GM12878 (cell line): Measurements from ENCODE around the gene CD55. TPM values are rescaled to one million over a fixed set of nuclear protein-coding genes. Genes with fewer than 3 reads are reported as not detected.

Experiments used
- CUX1 ChIP-seq: IDR thresholded peaks from 2 replicates; pipeline ENCODE4 v1.6.1; 2012; ENCODE audit warnings: improper control_type of control experiment, low read depth, low read length; ENCODE audit not compliant: insufficient replicate concordance
- NFXL1 ChIP-seq: fragments of 450-650 bp; IDR thresholded peaks from 2 replicates; pipeline ENCODE4 v1.6.1; 2017; ENCODE audit warnings: antibody characterized with exemption, mild to moderate bottlenecking, borderline replicate concordance
- NFYB ChIP-seq: IDR thresholded peaks from 2 replicates; pipeline ENCODE4 v1.6.1; 2011; ENCODE audit warnings: low read depth, mild to moderate bottlenecking, low read length, improper control_type of control experiment, moderate library complexity; ENCODE audit not compliant: insufficient read depth
- PAX8 ChIP-seq: fragments of 450-650 bp; IDR thresholded peaks from 2 replicates; pipeline ENCODE4 v1.6.1; 2017; ENCODE audit warnings: mild to moderate bottlenecking, moderate library complexity
- TARDBP ChIP-seq: IDR thresholded peaks from 2 replicates; pipeline ENCODE4 v1.6.1; 2016; ENCODE audit warnings: borderline replicate concordance
- ZNF24 ChIP-seq: fragments of 450-650 bp; IDR thresholded peaks from 2 replicates; pipeline ENCODE4 v1.6.1; 2017; ENCODE audit warnings: antibody characterized with exemption, mild to moderate bottlenecking
- polyA plus RNA-seq, 11 experiments: library from polyadenylated mRNA; depleted of rRNA in 4 of 11; unstranded in 6 of 11; stranded (reverse) in 5 of 11; fragments of >200 nt; fragmentation: Nextera tagmentation in 4 of 11; fragmentation: Illumina TruSeq in 1 of 11; extraction: Ambion mirVana in 4 of 11; extraction: Trizol in 1 of 11; gene quantifications; 1 replicate in 1 of 11; 2 replicates in 10 of 11; pipeline versions ENCODE4 v1.2.1 to v1.2.3, GENCODE V29; 2011 to 2016; ENCODE audit warnings: inconsistent platforms in 2 of 11, missing spikeins in 2 of 11, low read depth in 1 of 11
- total RNA-seq, 4 experiments: library from RNA; depleted of rRNA in 3 of 4; stranded (reverse); fragments of >200 nt in 3 of 4; fragmentation: Illumina TruSeq in 1 of 4; extraction: Trizol in 1 of 4; gene quantifications; 2 replicates each; pipeline versions ENCODE4 v1.2.1 to v1.2.3, GENCODE V29; 2013 to 2021

CD55 gene
- total and polyA plus RNA-seq, 10 of the 15 experiments (the other 5 are each of a cell fraction or from before 2014, with no cell fraction given) = 5.2 to 46.5 (median 15.1) TPM

DNA sequence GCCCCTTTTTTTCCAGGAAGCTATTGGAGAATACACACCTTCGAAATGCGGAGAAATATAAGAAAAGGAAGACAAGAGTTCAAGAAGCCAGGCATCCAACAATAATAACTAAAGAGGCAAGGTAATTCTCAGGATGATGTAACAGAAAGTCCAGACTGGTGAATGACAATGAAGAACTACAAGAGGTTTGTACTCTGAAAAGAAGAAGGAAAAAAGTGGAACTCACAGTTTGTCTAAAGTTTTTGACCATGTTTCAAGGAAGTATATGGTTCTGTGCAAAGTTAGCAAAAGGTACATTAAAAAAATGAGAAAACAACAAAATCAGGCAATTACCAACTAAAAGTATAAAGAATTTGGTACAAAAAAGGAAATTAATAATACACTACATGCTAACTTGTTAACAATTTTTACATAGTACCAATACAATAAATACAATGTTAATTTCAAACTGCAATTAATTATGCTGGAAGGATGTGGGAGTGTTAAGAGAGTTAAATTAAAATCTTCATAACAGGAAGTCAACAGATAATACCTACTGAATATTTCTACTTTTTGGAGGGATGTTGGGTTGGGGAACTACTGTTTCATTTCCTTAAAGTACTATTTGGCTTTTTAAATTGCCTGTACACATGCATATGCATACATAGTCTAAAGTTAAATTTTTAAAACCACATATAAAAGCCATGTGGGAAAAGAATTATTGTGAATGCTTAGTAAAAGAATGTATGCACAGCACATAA lies 12.9 kb upstream of the CD55 start (continued):
- TF ChIP-seq CUX1 (no peak), TARDBP (no peak), NFYB (no peak), NFXL1 (no peak), PAX8 (no peak), ZNF24 (no peak)
